SK-N-SH treated with all-trans-retinoic acid at 6 μM for 48 hours (cell line): ENCODE data around the gene GART.

Experiments
- ATAC-seq: fragments of 200-7000 bp; cut with Tn5 transposase; 3 replicates; pipeline ENCODE4 v1.9.1; 2020; ENCODE audit warnings: mild to moderate bottlenecking, moderate library complexity
- ARNTL ChIP-seq: fragments of 450-650 bp; formaldehyde crosslinking; IDR thresholded peaks from 2 replicates; pipeline ENCODE4 v1.5.0; 2020; ENCODE audit warnings: low read depth, mild to moderate bottlenecking, moderate library complexity, borderline replicate concordance
- CSDC2 ChIP-seq: fragments of 250-450 bp; sonication (Bioruptor Pico); IDR thresholded peaks from 2 replicates; pipeline ENCODE4 v1.5.0; 2020; ENCODE audit warnings: mild to moderate bottlenecking, moderate library complexity
- ESRRG ChIP-seq: fragments of 250-450 bp; sonication (Bioruptor Pico); IDR thresholded peaks from 2 replicates; pipeline ENCODE4 v1.6.1; 2021; ENCODE audit warnings: mild to moderate bottlenecking
- GLIS3 ChIP-seq: fragments of 250-450 bp; sonication (Bioruptor Pico); IDR thresholded peaks from 2 replicates; pipeline ENCODE4 v1.5.0; 2020; ENCODE audit warnings: mild to moderate bottlenecking, moderate library complexity
- ISL1 ChIP-seq: fragments of 250-450 bp; sonication (Bioruptor Pico); IDR thresholded peaks from 2 replicates; pipeline ENCODE4 v2.1.2; 2022; ENCODE audit warnings: mild to moderate bottlenecking, moderate library complexity
- OSR1 ChIP-seq: fragments of 250-450 bp; sonication (Bioruptor Pico); IDR thresholded peaks from 2 replicates; pipeline ENCODE4 v1.8.0; 2022; ENCODE audit warnings: moderate library complexity, mild to moderate bottlenecking, inconsistent platforms
- RARB ChIP-seq: fragments of 250-450 bp; sonication (Bioruptor Pico); IDR thresholded peaks from 2 replicates; pipeline ENCODE4 v1.8.0; 2021; ENCODE audit warnings: mild to moderate bottlenecking, moderate library complexity
- SNAI2 ChIP-seq: fragments of 250-450 bp; sonication (Bioruptor Pico); IDR thresholded peaks from 2 replicates; pipeline ENCODE4 v1.5.0; 2020; ENCODE audit warnings: mild to moderate bottlenecking, moderate library complexity
- TCF4 ChIP-seq: fragments of 250-450 bp; sonication (Bioruptor Pico); IDR thresholded peaks from 2 replicates; pipeline ENCODE4 v1.8.0; 2021; ENCODE audit warnings: mild to moderate bottlenecking, moderate library complexity, borderline replicate concordance
- TOX ChIP-seq: fragments of 250-450 bp; sonication (Bioruptor Pico); IDR thresholded peaks from 2 replicates; pipeline ENCODE4 v1.8.0; 2021; ENCODE audit warnings: mild to moderate bottlenecking, moderate library complexity, borderline replicate concordance
- ZC3H10 ChIP-seq: fragments of 250-450 bp; sonication (Bioruptor Pico); IDR thresholded peaks from 2 replicates; pipeline ENCODE4 v1.5.1; 2021; ENCODE audit warnings: mild to moderate bottlenecking, moderate library complexity
- ZFP3 ChIP-seq: fragments of 250-450 bp; sonication (Bioruptor Pico); IDR thresholded peaks from 2 replicates; pipeline ENCODE4 v1.5.0; 2020; ENCODE audit warnings: mild to moderate bottlenecking, moderate library complexity
- ZFP30 ChIP-seq: fragments of 450-650 bp; formaldehyde crosslinking; IDR thresholded peaks from 2 replicates; pipeline ENCODE4 v1.5.0; 2022; ENCODE audit warnings: mild to moderate bottlenecking, moderate library complexity
- ZNF565 ChIP-seq: fragments of 450-650 bp; formaldehyde crosslinking; conservative IDR thresholded peaks from 2 replicates; pipeline ENCODE4 v1.5.0; 2020; ENCODE audit warnings: low read depth, mild to moderate bottlenecking, moderate library complexity
- ZNF70 ChIP-seq: fragments of 450-650 bp; formaldehyde crosslinking; IDR thresholded peaks from 2 replicates; pipeline ENCODE4 v1.5.0; 2020; ENCODE audit warnings: mild to moderate bottlenecking, moderate library complexity
- ZNF8 ChIP-seq: fragments of 450-650 bp; formaldehyde crosslinking; IDR thresholded peaks from 2 replicates; pipeline ENCODE4 v1.5.0; 2020; ENCODE audit warnings: mild to moderate bottlenecking, moderate library complexity
- TF ChIP-seq, protein P1 (sequence below): fragments of 250-450 bp; sonication (Bioruptor Pico); IDR thresholded peaks from 2 replicates; pipeline ENCODE4 v1.8.0; 2020; ENCODE audit warnings: mild to moderate bottlenecking, moderate library complexity, borderline replicate concordance
- TF ChIP-seq, protein P2 (sequence below): fragments of 250-450 bp; sonication (Bioruptor Pico); IDR thresholded peaks from 2 replicates; pipeline ENCODE4 v1.5.0; 2020; ENCODE audit warnings: mild to moderate bottlenecking, moderate library complexity
- TF ChIP-seq, protein P3 (sequence below): fragments of 250-450 bp; sonication (Bioruptor Pico); IDR thresholded peaks from 2 replicates; pipeline ENCODE4 v1.8.0; 2021; ENCODE audit warnings: low read depth, mild to moderate bottlenecking, moderate library complexity, borderline replicate concordance
- TF ChIP-seq, protein P4 (sequence below): fragments of 250-450 bp; sonication (Bioruptor Pico); IDR thresholded peaks from 2 replicates; pipeline ENCODE4 v1.5.1; 2021; ENCODE audit warnings: mild to moderate bottlenecking, moderate library complexity
- TF ChIP-seq, protein P5 (sequence below): fragments of 250-450 bp; sonication (Bioruptor Pico); IDR thresholded peaks from 2 replicates; pipeline ENCODE4 v1.5.1; 2020; ENCODE audit warnings: low read depth, mild to moderate bottlenecking, moderate library complexity

Gene GART

DNA sequence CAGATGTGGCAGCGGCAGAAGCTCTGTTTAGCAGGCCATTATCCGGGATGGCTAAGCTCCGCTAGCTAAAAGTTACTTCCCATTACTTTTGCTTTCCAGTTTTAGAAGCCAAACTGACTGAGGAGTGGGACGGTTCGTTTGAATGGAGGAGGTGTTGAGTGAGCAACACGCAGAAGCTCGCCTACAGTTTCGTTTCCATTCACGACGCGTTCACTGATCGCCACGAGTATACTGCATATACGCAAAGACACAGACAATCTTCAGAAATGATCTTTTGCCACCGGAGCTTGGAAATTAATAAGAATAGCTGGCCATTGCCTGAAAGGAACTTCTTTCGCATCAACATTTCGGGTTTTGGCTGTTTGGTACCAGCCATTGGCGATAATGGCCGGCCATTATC lies 15.5 kb upstream of the GART start:
- TF ChIP-seq ZNF565 (CRISPR knock-in tag) (no peak), SNAI2 (CRISPR knock-in tag) (no peak), GLIS3 (CRISPR knock-in tag) (no peak), ZC3H10 (CRISPR knock-in tag) (no peak), ZFP3 (CRISPR knock-in tag) (no peak), TCF4 (no peak), ESRRG (CRISPR knock-in tag) (no peak), ZNF70 (CRISPR knock-in tag) (no peak)
- TF ChIP-seq, protein P1, sequence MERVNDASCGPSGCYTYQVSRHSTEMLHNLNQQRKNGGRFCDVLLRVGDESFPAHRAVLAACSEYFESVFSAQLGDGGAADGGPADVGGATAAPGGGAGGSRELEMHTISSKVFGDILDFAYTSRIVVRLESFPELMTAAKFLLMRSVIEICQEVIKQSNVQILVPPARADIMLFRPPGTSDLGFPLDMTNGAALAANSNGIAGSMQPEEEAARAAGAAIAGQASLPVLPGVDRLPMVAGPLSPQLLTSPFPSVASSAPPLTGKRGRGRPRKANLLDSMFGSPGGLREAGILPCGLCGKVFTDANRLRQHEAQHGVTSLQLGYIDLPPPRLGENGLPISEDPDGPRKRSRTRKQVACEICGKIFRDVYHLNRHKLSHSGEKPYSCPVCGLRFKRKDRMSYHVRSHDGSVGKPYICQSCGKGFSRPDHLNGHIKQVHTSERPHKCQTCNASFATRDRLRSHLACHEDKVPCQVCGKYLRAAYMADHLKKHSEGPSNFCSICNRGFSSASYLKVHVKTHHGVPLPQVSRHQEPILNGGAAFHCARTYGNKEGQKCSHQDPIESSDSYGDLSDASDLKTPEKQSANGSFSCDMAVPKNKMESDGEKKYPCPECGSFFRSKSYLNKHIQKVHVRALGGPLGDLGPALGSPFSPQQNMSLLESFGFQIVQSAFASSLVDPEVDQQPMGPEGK, result no peak
- no peak for ATAC-seq

DNA sequence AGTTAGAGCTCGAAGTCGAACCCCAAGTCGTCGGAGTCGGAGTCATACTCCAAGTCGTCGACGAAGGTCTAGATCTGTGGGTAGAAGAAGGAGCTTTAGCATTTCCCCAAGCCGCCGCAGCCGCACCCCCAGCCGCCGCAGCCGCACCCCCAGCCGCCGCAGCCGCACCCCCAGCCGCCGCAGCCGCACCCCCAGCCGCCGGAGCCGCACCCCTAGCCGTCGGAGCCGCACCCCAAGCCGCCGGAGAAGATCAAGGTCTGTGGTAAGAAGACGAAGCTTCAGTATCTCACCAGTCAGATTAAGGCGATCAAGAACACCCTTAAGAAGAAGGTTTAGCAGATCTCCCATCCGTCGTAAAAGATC lies 13.0 kb upstream of the GART start:
- ATAC-seq, result no peak
- TF ChIP-seq, protein P1, result no peak
- TF ChIP-seq, protein P2, sequence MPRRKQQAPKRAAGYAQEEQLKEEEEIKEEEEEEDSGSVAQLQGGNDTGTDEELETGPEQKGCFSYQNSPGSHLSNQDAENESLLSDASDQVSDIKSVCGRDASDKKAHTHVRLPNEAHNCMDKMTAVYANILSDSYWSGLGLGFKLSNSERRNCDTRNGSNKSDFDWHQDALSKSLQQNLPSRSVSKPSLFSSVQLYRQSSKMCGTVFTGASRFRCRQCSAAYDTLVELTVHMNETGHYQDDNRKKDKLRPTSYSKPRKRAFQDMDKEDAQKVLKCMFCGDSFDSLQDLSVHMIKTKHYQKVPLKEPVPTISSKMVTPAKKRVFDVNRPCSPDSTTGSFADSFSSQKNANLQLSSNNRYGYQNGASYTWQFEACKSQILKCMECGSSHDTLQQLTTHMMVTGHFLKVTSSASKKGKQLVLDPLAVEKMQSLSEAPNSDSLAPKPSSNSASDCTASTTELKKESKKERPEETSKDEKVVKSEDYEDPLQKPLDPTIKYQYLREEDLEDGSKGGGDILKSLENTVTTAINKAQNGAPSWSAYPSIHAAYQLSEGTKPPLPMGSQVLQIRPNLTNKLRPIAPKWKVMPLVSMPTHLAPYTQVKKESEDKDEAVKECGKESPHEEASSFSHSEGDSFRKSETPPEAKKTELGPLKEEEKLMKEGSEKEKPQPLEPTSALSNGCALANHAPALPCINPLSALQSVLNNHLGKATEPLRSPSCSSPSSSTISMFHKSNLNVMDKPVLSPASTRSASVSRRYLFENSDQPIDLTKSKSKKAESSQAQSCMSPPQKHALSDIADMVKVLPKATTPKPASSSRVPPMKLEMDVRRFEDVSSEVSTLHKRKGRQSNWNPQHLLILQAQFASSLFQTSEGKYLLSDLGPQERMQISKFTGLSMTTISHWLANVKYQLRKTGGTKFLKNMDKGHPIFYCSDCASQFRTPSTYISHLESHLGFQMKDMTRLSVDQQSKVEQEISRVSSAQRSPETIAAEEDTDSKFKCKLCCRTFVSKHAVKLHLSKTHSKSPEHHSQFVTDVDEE (CRISPR knock-in tag), result no peak
- no peak for TF ChIP-seq OSR1 (CRISPR knock-in tag)
- TF ChIP-seq RARB (CRISPR knock-in tag), result no peak
- TF ChIP-seq TOX, result no peak
- TF ChIP-seq ZNF70 (CRISPR knock-in tag), result no peak
- TF ChIP-seq SNAI2 (CRISPR knock-in tag), result no peak
- TF ChIP-seq ESRRG (CRISPR knock-in tag), result no peak
- no peak for TF ChIP-seq TCF4
- TF ChIP-seq, protein P3, sequence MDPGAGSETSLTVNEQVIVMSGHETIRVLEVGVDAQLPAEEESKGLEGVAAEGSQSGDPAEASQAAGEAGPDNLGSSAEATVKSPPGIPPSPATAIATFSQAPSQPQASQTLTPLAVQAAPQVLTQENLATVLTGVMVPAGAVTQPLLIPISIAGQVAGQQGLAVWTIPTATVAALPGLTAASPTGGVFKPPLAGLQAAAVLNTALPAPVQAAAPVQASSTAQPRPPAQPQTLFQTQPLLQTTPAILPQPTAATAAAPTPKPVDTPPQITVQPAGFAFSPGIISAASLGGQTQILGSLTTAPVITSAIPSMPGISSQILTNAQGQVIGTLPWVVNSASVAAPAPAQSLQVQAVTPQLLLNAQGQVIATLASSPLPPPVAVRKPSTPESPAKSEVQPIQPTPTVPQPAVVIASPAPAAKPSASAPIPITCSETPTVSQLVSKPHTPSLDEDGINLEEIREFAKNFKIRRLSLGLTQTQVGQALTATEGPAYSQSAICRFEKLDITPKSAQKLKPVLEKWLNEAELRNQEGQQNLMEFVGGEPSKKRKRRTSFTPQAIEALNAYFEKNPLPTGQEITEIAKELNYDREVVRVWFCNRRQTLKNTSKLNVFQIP (CRISPR knock-in tag), result no peak
- no peak for TF ChIP-seq CSDC2
- TF ChIP-seq, protein P4, sequence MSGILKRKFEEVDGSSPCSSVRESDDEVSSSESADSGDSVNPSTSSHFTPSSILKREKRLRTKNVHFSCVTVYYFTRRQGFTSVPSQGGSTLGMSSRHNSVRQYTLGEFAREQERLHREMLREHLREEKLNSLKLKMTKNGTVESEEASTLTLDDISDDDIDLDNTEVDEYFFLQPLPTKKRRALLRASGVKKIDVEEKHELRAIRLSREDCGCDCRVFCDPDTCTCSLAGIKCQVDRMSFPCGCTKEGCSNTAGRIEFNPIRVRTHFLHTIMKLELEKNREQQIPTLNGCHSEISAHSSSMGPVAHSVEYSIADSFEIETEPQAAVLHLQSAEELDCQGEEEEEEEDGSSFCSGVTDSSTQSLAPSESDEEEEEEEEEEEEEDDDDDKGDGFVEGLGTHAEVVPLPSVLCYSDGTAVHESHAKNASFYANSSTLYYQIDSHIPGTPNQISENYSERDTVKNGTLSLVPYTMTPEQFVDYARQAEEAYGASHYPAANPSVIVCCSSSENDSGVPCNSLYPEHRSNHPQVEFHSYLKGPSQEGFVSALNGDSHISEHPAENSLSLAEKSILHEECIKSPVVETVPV (CRISPR knock-in tag), result no peak
- TF ChIP-seq ZC3H10 (CRISPR knock-in tag), result no peak
- TF ChIP-seq ZFP30 (CRISPR knock-in tag), result no peak
- TF ChIP-seq, protein P5, sequence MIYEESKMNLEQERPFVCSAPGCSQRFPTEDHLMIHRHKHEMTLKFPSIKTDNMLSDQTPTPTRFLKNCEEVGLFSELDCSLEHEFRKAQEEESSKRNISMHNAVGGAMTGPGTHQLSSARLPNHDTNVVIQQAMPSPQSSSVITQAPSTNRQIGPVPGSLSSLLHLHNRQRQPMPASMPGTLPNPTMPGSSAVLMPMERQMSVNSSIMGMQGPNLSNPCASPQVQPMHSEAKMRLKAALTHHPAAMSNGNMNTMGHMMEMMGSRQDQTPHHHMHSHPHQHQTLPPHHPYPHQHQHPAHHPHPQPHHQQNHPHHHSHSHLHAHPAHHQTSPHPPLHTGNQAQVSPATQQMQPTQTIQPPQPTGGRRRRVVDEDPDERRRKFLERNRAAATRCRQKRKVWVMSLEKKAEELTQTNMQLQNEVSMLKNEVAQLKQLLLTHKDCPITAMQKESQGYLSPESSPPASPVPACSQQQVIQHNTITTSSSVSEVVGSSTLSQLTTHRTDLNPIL (CRISPR knock-in tag), result no peak
- no peak for TF ChIP-seq ZFP3 (CRISPR knock-in tag)
- TF ChIP-seq ISL1, result no peak
- TF ChIP-seq ZNF8 (CRISPR knock-in tag), result no peak
- TF ChIP-seq ARNTL (CRISPR knock-in tag), result no peak
- no peak for TF ChIP-seq GLIS3 (CRISPR knock-in tag)
